ENCODE results near the gene IGFN1.

DNA sequence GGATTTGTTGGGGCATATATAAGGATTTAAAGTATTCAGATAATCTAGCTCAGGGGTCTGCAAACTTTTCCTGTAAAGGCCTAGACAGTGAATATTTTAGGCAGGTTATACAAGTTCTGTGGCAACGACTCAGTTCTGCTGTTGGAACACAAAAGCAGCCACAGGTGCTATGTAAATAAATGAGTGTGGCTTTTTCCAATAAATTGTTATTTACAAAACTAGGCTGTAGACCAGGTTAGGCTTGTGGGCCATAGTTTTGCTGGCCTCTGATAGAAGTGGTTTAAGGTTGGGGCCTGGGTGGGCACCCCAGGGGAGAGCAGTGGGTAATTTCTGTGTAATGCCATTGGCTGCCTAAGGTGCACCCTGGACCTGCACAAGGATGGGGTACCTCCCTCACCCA, 16.9 kb upstream of the IGFN1 start:
- TF ChIP-seq, protein P1, sequence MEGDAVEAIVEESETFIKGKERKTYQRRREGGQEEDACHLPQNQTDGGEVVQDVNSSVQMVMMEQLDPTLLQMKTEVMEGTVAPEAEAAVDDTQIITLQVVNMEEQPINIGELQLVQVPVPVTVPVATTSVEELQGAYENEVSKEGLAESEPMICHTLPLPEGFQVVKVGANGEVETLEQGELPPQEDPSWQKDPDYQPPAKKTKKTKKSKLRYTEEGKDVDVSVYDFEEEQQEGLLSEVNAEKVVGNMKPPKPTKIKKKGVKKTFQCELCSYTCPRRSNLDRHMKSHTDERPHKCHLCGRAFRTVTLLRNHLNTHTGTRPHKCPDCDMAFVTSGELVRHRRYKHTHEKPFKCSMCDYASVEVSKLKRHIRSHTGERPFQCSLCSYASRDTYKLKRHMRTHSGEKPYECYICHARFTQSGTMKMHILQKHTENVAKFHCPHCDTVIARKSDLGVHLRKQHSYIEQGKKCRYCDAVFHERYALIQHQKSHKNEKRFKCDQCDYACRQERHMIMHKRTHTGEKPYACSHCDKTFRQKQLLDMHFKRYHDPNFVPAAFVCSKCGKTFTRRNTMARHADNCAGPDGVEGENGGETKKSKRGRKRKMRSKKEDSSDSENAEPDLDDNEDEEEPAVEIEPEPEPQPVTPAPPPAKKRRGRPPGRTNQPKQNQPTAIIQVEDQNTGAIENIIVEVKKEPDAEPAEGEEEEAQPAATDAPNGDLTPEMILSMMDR (IDR thresholded peaks at IDR 0.05; ENCODE audit: borderline replicate concordance, extremely low read depth, low read length, poor library complexity, severe bottlenecking), result no peak
- no peak for TF ChIP-seq EZH2 (IDR thresholded peaks at IDR 0.05; ENCODE audit: borderline replicate concordance, low read depth, low read length, severe bottlenecking)
